ENCODE measurements around the gene LMNTD2. TPM values are rescaled to one million over a fixed set of nuclear protein-coding genes. Genes with fewer than 3 reads are reported as not detected.

The LMNTD2 gene
- total and polyA plus RNA-seq, 2 of the 13 experiments (the other 11 are each of a cell fraction or from before 2014, with no cell fraction given) = 1.1 to 3.1 TPM

- TF ChIP-seq, protein P1, sequence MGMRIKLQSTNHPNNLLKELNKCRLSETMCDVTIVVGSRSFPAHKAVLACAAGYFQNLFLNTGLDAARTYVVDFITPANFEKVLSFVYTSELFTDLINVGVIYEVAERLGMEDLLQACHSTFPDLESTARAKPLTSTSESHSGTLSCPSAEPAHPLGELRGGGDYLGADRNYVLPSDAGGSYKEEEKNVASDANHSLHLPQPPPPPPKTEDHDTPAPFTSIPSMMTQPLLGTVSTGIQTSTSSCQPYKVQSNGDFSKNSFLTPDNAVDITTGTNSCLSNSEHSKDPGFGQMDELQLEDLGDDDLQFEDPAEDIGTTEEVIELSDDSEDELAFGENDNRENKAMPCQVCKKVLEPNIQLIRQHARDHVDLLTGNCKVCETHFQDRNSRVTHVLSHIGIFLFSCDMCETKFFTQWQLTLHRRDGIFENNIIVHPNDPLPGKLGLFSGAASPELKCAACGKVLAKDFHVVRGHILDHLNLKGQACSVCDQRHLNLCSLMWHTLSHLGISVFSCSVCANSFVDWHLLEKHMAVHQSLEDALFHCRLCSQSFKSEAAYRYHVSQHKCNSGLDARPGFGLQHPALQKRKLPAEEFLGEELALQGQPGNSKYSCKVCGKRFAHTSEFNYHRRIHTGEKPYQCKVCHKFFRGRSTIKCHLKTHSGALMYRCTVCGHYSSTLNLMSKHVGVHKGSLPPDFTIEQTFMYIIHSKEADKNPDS (CRISPR knock-in tag; IDR thresholded peaks at IDR 0.05) = no peak
- TF ChIP-seq BCL6 (CRISPR knock-in tag; IDR thresholded peaks at IDR 0.05) = no peak
- TF ChIP-seq CHCHD3 (CRISPR knock-in tag; IDR thresholded peaks at IDR 0.05) = 0 out of 2 replicates have a peak, but pooled peaks have one; percentile 30
- TF ChIP-seq SOX6 (IDR thresholded peaks at IDR 0.05) = no peak
- 0 out of 2 replicates have a peak, but pooled peaks have one; percentile 25 for TF ChIP-seq SOX6 (CRISPR knock-in tag; IDR thresholded peaks at IDR 0.05)
- no peak for TF ChIP-seq ZNF577 (CRISPR knock-in tag; IDR thresholded peaks at IDR 0.05; ENCODE audit: borderline replicate concordance, low read depth)
- TF ChIP-seq MEIS1 (CRISPR knock-in tag; IDR thresholded peaks at IDR 0.05; ENCODE audit: borderline replicate concordance) = 0 out of 2 replicates have a peak, but pooled peaks have one; percentile 55
- peak; percentile 14 for TF ChIP-seq POLR2AphosphoS5 (IDR thresholded peaks at IDR 0.05; ENCODE audit: low read depth, low read length)
- no peak for TF ChIP-seq POGZ (CRISPR knock-in tag; IDR thresholded peaks at IDR 0.05)
- no peak for TF ChIP-seq ZNF484 (CRISPR knock-in tag; IDR thresholded peaks at IDR 0.05; ENCODE audit: borderline replicate concordance, low read depth)
- no peak for TF ChIP-seq EP300 (IDR thresholded peaks at IDR 0.05; ENCODE audit: low read depth in 2 of 2, low read length in 2 of 2)
- no peak for TF ChIP-seq EP300 (CRISPR knock-in tag; IDR thresholded peaks at IDR 0.05; ENCODE audit: borderline replicate concordance)
- TF ChIP-seq FOXO1 (CRISPR knock-in tag; IDR thresholded peaks at IDR 0.05) = no peak
- no peak for TF ChIP-seq ZSCAN9 (CRISPR knock-in tag; IDR thresholded peaks at IDR 0.05; ENCODE audit: borderline replicate concordance)
- no peak for TF ChIP-seq TMF1 (CRISPR knock-in tag; IDR thresholded peaks at IDR 0.05; ENCODE audit: low read depth)
- no peak for TF ChIP-seq ZNF24 (IDR thresholded peaks at IDR 0.05)
- no peak for TF ChIP-seq CC2D1A (CRISPR knock-in tag; IDR thresholded peaks at IDR 0.05)
These were observed 5.5 kb upstream of the LMNTD2 start (continued) for GRCh38 chr11:565921-566509.

All from HepG2 (cell line).